Measurements from ENCODE around the gene RAB12. TPM values are rescaled to one million over a fixed set of nuclear protein-coding genes. Genes with fewer than 3 reads are reported as not detected.

The RAB12 gene
- total RNA-seq, 2 experiments from 2014 or later, result 20.6 to 34.0 TPM

GRCh38 chr18:8688816-8689215 lies 79.6 kb downstream of the RAB12 start:
- CTCF ChIA-PET (ENCODE audit: unreplicated experiment), result no interaction called here
- Histone ChIP-seq H3K79me2 (ENCODE audit: insufficient read depth, low read depth, low read length) (no peaks in the 10 kb centered on the region), H3K36me3 (ENCODE audit: insufficient read depth, low read length) (no peaks in the 10 kb centered on the region), H2AFZ (ENCODE audit: low read length) (no peak overlapping the region), H3K4me2 (ENCODE audit: low read length) (no peak overlapping the region), H3K27ac (ENCODE audit: low read depth, low read length, poor library complexity, severe bottlenecking) (no peak overlapping the region), H3K9me2 (ENCODE audit: insufficient read depth, low read length) (no peaks in the 10 kb centered on the region), H3K9me3 (ENCODE audit: low read length) (no peaks in the 10 kb centered on the region), H4K20me1 (ENCODE audit: insufficient read depth, low read length) (no peaks in the 10 kb centered on the region), H3K4me3 (ENCODE audit: low read depth, low read length, poor library complexity, severe bottlenecking) (no peak overlapping the region), H3K4me1 (ENCODE audit: insufficient read depth, low read length, poor library complexity, severe bottlenecking) (no peaks in the 10 kb centered on the region)
- intact Hi-C loops (cut with micrococcal nuclease; ENCODE audit: unreplicated experiment), result no loop called here
- TF ChIP-seq, protein P1, sequence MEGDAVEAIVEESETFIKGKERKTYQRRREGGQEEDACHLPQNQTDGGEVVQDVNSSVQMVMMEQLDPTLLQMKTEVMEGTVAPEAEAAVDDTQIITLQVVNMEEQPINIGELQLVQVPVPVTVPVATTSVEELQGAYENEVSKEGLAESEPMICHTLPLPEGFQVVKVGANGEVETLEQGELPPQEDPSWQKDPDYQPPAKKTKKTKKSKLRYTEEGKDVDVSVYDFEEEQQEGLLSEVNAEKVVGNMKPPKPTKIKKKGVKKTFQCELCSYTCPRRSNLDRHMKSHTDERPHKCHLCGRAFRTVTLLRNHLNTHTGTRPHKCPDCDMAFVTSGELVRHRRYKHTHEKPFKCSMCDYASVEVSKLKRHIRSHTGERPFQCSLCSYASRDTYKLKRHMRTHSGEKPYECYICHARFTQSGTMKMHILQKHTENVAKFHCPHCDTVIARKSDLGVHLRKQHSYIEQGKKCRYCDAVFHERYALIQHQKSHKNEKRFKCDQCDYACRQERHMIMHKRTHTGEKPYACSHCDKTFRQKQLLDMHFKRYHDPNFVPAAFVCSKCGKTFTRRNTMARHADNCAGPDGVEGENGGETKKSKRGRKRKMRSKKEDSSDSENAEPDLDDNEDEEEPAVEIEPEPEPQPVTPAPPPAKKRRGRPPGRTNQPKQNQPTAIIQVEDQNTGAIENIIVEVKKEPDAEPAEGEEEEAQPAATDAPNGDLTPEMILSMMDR (conservative IDR thresholded peaks at IDR 0.05; ENCODE audit: low read length), result no peak
- TF ChIP-seq EZH2phosphoT487 (IDR thresholded peaks at IDR 0.05; ENCODE audit: borderline replicate concordance, low read depth, low read length), result no peak
- DNase-seq (ENCODE audit: low spot score), result no peak
- POLR2A ChIA-PET, result no interaction called here
- no TSS peak for BruUV-seq (replicated peaks)

Other genes starting within 250 kb of the RAB12 start
- 82.8 and 96.8 TPM in 2 replicates for gene MTCL1, start 96.1 kb downstream of the RAB12 start, total RNA-seq (2014; rRNA removed; shearing (Covaris generic))
- gene MTCL1, start 96.1 kb downstream of the RAB12 start, total RNA-seq (2022), result 159 and 170 TPM in 2 replicates